H1 (cell line): ENCODE results near the gene CFLAR. TPM values are rescaled to one million over a fixed set of nuclear protein-coding genes. Genes with fewer than 3 reads are reported as not detected.

Experiments
- EGR1 ChIP-seq: IDR thresholded peaks from 2 replicates; pipeline ENCODE4 v1.6.1; 2011; ENCODE audit warnings: low read depth, low read length, borderline replicate concordance
- KDM4A ChIP-seq: IDR thresholded peaks from one replicate; pipeline ENCODE4 v1.7.1; 2012; ENCODE audit warnings: low read depth, mild to moderate bottlenecking, moderate library complexity, low read length, inconsistent platforms; ENCODE audit not compliant: severe bottlenecking
- NRF1 ChIP-seq: IDR thresholded peaks from 2 replicates; pipeline ENCODE4 v1.6.1; 2011; ENCODE audit warnings: mild to moderate bottlenecking, low read depth, low read length, improper control_type of control experiment
- RBBP5 ChIP-seq: IDR thresholded peaks from 2 replicates; pipeline ENCODE4 v1.7.1; 2012; ENCODE audit warnings: low read depth, mild to moderate bottlenecking, inconsistent platforms, low read length, moderate library complexity, borderline replicate concordance
- SRF ChIP-seq: IDR thresholded peaks from 2 replicates; pipeline ENCODE4 v1.6.1; 2011; ENCODE audit warnings: mild to moderate bottlenecking, low read depth, low read length, moderate library complexity
- TAF7 ChIP-seq: optimal IDR thresholded peaks from 2 replicates; pipeline ENCODE3; 2011; ENCODE audit warnings: low read depth, mild to moderate bottlenecking, inconsistent platforms, low read length, moderate library complexity, borderline replicate concordance
- polyA plus RNA-seq, 7 experiments: library from polyadenylated mRNA; depleted of rRNA in 3 of 7; stranded (reverse) in 5 of 7; unstranded in 2 of 7; fragments of >200 nt in 5 of 7; fragments of 200-250 nt in 2 of 7; gene quantifications; 1 replicate in 5 of 7; 2 replicates in 1 of 7; 4 replicates in 1 of 7; pipeline versions ENCODE4 v1.2.1 to v1.2.3, GENCODE V29; 2011 to 2013; ENCODE audit warnings: missing spikeins in 2 of 7, mixed read lengths in 2 of 7
- total RNA-seq: library from RNA; stranded (reverse); fragmentation: NEBNext Ultra II Directional; extraction: Animal tissue kit (Norgen Biotek cat#: 25700); gene quantifications from 2 replicates; pipeline ENCODE4 v1.2.1, GENCODE V29; 2021
- TF ChIP-seq, protein P1 (sequence below): fragments of 300-600 bp; sonication (generic); IDR thresholded peaks from 2 replicates; pipeline ENCODE4 v1.7.1; 2012; ENCODE audit warnings: low read length, moderate library complexity, mild to moderate bottlenecking, inconsistent platforms; ENCODE audit not compliant: insufficient replicate concordance

CFLAR gene
- total and polyA plus RNA-seq, 2 of the 8 experiments (the other 6 are each of a cell fraction or from before 2014, with no cell fraction given) = 1.1 to 3.9 TPM

DNA sequence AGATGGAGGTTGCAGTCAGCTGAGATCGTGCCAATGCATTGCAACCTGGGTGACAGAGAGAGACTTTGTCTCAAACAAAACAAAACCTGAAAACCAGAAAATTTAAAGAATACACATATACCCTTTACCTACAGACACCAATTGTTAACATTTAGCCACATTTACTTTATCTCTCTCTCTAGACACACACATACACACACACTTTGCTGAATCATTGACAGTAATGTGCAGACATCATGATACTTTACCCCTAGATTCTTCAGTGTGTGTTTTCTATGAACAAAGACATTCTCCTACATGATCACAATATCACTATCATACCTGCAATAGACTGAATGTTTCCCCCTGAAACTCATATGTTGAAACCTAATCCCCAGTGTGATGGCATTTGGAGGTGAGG, 10.2 kb upstream of the CFLAR start (continued):
- TF ChIP-seq, protein P1, sequence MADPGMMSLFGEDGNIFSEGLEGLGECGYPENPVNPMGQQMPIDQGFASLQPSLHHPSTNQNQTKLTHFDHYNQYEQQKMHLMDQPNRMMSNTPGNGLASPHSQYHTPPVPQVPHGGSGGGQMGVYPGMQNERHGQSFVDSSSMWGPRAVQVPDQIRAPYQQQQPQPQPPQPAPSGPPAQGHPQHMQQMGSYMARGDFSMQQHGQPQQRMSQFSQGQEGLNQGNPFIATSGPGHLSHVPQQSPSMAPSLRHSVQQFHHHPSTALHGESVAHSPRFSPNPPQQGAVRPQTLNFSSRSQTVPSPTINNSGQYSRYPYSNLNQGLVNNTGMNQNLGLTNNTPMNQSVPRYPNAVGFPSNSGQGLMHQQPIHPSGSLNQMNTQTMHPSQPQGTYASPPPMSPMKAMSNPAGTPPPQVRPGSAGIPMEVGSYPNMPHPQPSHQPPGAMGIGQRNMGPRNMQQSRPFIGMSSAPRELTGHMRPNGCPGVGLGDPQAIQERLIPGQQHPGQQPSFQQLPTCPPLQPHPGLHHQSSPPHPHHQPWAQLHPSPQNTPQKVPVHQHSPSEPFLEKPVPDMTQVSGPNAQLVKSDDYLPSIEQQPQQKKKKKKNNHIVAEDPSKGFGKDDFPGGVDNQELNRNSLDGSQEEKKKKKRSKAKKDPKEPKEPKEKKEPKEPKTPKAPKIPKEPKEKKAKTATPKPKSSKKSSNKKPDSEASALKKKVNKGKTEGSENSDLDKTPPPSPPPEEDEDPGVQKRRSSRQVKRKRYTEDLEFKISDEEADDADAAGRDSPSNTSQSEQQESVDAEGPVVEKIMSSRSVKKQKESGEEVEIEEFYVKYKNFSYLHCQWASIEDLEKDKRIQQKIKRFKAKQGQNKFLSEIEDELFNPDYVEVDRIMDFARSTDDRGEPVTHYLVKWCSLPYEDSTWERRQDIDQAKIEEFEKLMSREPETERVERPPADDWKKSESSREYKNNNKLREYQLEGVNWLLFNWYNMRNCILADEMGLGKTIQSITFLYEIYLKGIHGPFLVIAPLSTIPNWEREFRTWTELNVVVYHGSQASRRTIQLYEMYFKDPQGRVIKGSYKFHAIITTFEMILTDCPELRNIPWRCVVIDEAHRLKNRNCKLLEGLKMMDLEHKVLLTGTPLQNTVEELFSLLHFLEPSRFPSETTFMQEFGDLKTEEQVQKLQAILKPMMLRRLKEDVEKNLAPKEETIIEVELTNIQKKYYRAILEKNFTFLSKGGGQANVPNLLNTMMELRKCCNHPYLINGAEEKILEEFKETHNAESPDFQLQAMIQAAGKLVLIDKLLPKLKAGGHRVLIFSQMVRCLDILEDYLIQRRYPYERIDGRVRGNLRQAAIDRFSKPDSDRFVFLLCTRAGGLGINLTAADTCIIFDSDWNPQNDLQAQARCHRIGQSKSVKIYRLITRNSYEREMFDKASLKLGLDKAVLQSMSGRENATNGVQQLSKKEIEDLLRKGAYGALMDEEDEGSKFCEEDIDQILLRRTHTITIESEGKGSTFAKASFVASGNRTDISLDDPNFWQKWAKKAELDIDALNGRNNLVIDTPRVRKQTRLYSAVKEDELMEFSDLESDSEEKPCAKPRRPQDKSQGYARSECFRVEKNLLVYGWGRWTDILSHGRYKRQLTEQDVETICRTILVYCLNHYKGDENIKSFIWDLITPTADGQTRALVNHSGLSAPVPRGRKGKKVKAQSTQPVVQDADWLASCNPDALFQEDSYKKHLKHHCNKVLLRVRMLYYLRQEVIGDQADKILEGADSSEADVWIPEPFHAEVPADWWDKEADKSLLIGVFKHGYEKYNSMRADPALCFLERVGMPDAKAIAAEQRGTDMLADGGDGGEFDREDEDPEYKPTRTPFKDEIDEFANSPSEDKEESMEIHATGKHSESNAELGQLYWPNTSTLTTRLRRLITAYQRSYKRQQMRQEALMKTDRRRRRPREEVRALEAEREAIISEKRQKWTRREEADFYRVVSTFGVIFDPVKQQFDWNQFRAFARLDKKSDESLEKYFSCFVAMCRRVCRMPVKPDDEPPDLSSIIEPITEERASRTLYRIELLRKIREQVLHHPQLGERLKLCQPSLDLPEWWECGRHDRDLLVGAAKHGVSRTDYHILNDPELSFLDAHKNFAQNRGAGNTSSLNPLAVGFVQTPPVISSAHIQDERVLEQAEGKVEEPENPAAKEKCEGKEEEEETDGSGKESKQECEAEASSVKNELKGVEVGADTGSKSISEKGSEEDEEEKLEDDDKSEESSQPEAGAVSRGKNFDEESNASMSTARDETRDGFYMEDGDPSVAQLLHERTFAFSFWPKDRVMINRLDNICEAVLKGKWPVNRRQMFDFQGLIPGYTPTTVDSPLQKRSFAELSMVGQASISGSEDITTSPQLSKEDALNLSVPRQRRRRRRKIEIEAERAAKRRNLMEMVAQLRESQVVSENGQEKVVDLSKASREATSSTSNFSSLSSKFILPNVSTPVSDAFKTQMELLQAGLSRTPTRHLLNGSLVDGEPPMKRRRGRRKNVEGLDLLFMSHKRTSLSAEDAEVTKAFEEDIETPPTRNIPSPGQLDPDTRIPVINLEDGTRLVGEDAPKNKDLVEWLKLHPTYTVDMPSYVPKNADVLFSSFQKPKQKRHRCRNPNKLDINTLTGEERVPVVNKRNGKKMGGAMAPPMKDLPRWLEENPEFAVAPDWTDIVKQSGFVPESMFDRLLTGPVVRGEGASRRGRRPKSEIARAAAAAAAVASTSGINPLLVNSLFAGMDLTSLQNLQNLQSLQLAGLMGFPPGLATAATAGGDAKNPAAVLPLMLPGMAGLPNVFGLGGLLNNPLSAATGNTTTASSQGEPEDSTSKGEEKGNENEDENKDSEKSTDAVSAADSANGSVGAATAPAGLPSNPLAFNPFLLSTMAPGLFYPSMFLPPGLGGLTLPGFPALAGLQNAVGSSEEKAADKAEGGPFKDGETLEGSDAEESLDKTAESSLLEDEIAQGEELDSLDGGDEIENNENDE = no peak
- no peak for TF ChIP-seq KDM4A
- no peak for TF ChIP-seq TAF7
- TF ChIP-seq SRF = no peak
- no peak for TF ChIP-seq NRF1
- no peak for TF ChIP-seq RBBP5
- TF ChIP-seq EGR1 = no peak
